ENCODE measurements around the gene POGK.

DNA sequence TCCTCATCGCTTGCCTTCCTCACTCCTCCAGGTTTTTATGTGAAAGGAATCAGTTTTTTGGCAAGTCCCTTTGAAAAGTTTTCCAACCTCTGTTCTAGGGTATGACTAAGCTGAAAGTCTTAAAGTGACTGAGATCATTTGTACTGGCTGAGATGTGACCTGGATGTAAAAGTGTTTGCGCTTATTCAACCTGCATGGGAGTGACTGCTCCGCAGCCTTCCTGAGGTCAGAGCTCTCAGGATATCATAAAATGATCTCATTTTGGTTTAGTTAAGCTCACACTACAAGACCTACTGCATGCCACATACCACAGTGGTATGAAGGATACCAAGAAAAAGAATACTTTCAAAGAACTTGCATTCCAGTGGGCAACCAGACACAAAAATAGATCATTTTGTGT is 66.6 kb downstream of the POGK start:
- TF ChIP-seq, protein P1, sequence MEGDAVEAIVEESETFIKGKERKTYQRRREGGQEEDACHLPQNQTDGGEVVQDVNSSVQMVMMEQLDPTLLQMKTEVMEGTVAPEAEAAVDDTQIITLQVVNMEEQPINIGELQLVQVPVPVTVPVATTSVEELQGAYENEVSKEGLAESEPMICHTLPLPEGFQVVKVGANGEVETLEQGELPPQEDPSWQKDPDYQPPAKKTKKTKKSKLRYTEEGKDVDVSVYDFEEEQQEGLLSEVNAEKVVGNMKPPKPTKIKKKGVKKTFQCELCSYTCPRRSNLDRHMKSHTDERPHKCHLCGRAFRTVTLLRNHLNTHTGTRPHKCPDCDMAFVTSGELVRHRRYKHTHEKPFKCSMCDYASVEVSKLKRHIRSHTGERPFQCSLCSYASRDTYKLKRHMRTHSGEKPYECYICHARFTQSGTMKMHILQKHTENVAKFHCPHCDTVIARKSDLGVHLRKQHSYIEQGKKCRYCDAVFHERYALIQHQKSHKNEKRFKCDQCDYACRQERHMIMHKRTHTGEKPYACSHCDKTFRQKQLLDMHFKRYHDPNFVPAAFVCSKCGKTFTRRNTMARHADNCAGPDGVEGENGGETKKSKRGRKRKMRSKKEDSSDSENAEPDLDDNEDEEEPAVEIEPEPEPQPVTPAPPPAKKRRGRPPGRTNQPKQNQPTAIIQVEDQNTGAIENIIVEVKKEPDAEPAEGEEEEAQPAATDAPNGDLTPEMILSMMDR (IDR thresholded peaks at IDR 0.05 in 8 of 11, conservative IDR thresholded peaks at IDR 0.05 in 3 of 11), result no peak
- no peak for TF ChIP-seq POLR2A (IDR thresholded peaks at IDR 0.05)
